Heart left ventricle (tissue), 13 donors: ENCODE measurements around the gene CCR9.

ENCODE experiments used
- CTCF ChIP-seq, 12 donors: fragments of 200-600 bp; sonication (generic) in 4 of 12; IDR thresholded peaks; one replicate each; pipeline versions ENCODE4 v1.5.0 to v1.8.0; 2018 to 2022; ENCODE audit warnings: antibody characterized with exemption in 12 of 12, mild to moderate bottlenecking in 5 of 12
- POLR2A ChIP-seq, 2 donors: fragments of 450-650 bp; IDR thresholded peaks; one replicate each; pipeline ENCODE4 v1.6.1; 2017; ENCODE audit warnings: antibody characterized with exemption in 2 of 2, mild to moderate bottlenecking in 2 of 2, moderate library complexity in 2 of 2
- donor health status: ischemic (EF 13 %, LVEDD 7.1; RV severe dilation, severe dysfunction).
- donor health status: DM: no; HTN: yes; CAD: no.
- donor health status: DM: no; HTN: no; CAD: no.
- donor health status: ischemic (EF 25% LVEDD 6.9; RV normal size, moderate dysfunction).
- donor health status: ischemic (EF 25% LVEDD 5.7; RV mildly dilated, moderate dysfunction).
- donor health status: ischemic (EF 35%, LVEDD 5.7; RV mildly dilated, moderate dysfunction).
- donor health status: nonischemic (EF 11% LVEDD 7.7; RV severe dilation, severe dysfunction).
- donor health status: DM: yes; HTN: yes; CAD: no.
- donor health status: PGD.
- donor health status: ischemic (EF 29% LVEDD 5.4; RV normal size, mild dysfunction).
- donor health status: nonischemic (EF 23%, LVEDD 6.1; RV moderate dilation, normal function).

- TF ChIP-seq CTCF (IDR thresholded peaks at IDR 0.05): no peak
- no peak for TF ChIP-seq POLR2A (IDR thresholded peaks at IDR 0.05)
Measured at GRCh38 chr3:45884368-45885201, 1.8 kb upstream of the CCR9 start.
